Ascending aorta (tissue), 2 donors: ENCODE results near the gene VOPP1. TPM values are rescaled to one million over a fixed set of nuclear protein-coding genes. Genes with fewer than 3 reads are reported as not detected.
"Not testable (repeated sequence)": the region's sequence is repeated elsewhere in the genome, so short reads cannot be mapped to it uniquely, and the experiment has no call there.

Source experiments
- DNase-seq, 2 donors: peaks; one replicate each; pipeline ENCODE4 v3.0.0-alpha.2; 2019; ENCODE audit warnings: low spot score in 2 of 2
- H3K27ac ChIP-seq, 2 donors: fragments of 200-600 bp; sonication (generic); one replicate each; pipeline ENCODE4 v1.5.1; 2016 to 2017; ENCODE audit warnings: mild to moderate bottlenecking in 1 of 2
- H3K27me3 ChIP-seq: fragments of 200-600 bp; sonication (generic); one replicate; pipeline ENCODE4 v1.5.1; 2017
- H3K36me3 ChIP-seq, 2 donors: fragments of 200-600 bp; sonication (generic); one replicate each; pipeline ENCODE4 v1.5.1; 2016
- H3K4me1 ChIP-seq, 2 donors: fragments of 200-600 bp; sonication (generic); one replicate each; pipeline ENCODE4 v1.5.1; 2016 to 2017; ENCODE audit warnings: mild to moderate bottlenecking in 1 of 2
- H3K4me3 ChIP-seq, 2 donors: fragments of 200-600 bp; sonication (generic); one replicate each; pipeline ENCODE4 v1.5.1; 2016 to 2017; ENCODE audit warnings: mild to moderate bottlenecking in 1 of 2
- H3K9me3 ChIP-seq, 2 donors: fragments of 200-600 bp; sonication (generic); one replicate each; pipeline ENCODE4 v1.5.1; 2016
- intact Hi-C: fragments of 100-400 bp; cut with DNase I; formaldehyde crosslinking; loops from one replicate; pipeline ENCODE4 v1.15.1; 2023
- total RNA-seq: library from RNA; depleted of rRNA; stranded (reverse); fragments of >200 nt; gene quantifications from one replicate; pipeline ENCODE4 v1.1.0, GENCODE V29; 2016
- TF ChIP-seq, protein P1 (sequence below), 3 experiments: fragments of 200-600 bp in 2 of 3; fragments of 450-650 bp in 1 of 3; sonication (generic) in 2 of 3; IDR thresholded peaks; one replicate each; pipeline ENCODE4 v1.5.1; 2016 to 2019; ENCODE audit warnings: antibody characterized with exemption in 3 of 3, mild to moderate bottlenecking in 1 of 3, moderate library complexity in 1 of 3

Gene VOPP1, protein sequence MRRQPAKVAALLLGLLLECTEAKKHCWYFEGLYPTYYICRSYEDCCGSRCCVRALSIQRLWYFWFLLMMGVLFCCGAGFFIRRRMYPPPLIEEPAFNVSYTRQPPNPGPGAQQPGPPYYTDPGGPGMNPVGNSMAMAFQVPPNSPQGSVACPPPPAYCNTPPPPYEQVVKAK
- total RNA-seq, result 78.8 TPM

DNA sequence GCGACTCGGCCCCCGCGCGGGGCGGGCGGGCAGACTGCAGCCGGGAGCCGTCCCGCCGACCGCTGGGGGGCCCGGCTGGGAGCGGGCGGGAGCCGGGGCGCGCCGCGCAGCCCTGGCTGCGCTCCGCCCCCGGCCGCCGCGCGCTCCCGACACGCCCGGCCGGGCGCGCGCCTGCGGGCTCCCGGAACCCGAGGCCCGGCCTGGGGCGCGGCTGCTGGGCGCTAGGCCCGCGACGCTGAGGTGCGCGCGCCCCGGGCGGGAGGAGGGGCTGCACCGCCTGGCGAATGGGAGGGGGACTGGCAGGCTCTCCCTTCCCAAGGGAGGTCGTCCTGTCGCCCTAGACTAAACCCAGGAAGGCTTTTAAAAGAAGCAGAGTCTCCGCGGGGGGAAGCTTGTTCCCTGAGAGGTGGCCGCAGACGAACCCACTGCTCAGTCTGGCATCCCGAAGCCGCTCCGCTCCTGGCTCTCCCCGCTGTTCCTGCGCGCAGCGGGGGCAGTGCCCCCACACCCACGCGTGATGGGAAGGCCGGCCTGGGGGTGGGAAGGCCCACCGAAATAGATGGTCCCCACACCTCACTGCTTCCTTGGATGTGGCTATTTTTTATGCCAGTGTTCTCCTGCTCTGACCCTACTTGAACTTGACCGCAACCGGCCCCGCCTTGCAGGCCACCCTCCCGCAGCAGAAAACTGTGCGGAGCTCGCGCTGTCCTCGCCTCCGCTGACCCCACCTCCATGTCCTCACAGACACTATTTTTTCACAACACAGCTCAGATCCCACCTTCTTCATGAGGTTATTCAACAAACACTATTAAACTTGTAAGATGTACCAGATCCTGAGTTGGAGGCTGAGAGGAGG, at the start of gene VOPP1:
TSS of gene VOPP1 (minus strand) at position 125 of the 856 bp plus-strand sequence. CDS start 178 bp downstream, outside the sequence.
- TF ChIP-seq, protein P1, sequence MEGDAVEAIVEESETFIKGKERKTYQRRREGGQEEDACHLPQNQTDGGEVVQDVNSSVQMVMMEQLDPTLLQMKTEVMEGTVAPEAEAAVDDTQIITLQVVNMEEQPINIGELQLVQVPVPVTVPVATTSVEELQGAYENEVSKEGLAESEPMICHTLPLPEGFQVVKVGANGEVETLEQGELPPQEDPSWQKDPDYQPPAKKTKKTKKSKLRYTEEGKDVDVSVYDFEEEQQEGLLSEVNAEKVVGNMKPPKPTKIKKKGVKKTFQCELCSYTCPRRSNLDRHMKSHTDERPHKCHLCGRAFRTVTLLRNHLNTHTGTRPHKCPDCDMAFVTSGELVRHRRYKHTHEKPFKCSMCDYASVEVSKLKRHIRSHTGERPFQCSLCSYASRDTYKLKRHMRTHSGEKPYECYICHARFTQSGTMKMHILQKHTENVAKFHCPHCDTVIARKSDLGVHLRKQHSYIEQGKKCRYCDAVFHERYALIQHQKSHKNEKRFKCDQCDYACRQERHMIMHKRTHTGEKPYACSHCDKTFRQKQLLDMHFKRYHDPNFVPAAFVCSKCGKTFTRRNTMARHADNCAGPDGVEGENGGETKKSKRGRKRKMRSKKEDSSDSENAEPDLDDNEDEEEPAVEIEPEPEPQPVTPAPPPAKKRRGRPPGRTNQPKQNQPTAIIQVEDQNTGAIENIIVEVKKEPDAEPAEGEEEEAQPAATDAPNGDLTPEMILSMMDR (IDR thresholded peaks at IDR 0.05), result peak in 1 of 3 experiments; percentile 38
- H3K27me3 ChIP-seq, result no peaks in the 10 kb centered on the region
- peak within 1 kb of the TSS; percentile 91 to 93 for H3K27ac ChIP-seq
- H3K4me1 ChIP-seq, result peaks cover 11 to 44% of the 10 kb centered on the region in 2 donors
- H3K4me3 ChIP-seq, result peak within 1 kb of the TSS; percentile 85 to 97
- H3K9me3 ChIP-seq, result no peaks in the 10 kb centered on the region
- peak; percentile 26 to 82 for DNase-seq
- H3K36me3 ChIP-seq, result no peaks in the 10 kb centered on the region
- intact Hi-C loops, result loop anchor here (1.0 to 10.0 kb wide), 10 partner anchors 20 to 818 kb away; partner anchors contain the start of genes CCT6A, LANCL2, NIPSNAP2 and PHKG1

DNA sequence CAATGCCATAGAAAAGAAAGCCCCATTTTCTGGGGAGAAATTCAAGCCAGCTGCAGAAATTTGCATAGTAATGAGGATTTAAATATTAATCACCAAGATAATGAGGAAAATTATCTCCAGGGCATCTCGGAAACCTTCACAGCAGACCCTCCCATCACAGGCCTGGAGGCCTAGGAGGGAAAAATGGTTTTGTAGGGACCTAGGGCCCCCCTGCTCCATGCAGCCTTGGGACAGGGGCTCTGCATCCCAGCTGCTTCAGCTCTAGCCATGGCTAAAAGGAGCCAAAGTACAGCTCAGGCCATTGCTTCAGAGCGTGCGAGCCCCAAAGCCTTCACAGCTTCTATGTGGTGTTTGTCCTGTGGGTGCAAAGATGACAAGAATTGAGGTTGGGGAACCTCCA, 46.6 kb upstream of the VOPP1 start:
- intact Hi-C loops, result no loop called here

DNA sequence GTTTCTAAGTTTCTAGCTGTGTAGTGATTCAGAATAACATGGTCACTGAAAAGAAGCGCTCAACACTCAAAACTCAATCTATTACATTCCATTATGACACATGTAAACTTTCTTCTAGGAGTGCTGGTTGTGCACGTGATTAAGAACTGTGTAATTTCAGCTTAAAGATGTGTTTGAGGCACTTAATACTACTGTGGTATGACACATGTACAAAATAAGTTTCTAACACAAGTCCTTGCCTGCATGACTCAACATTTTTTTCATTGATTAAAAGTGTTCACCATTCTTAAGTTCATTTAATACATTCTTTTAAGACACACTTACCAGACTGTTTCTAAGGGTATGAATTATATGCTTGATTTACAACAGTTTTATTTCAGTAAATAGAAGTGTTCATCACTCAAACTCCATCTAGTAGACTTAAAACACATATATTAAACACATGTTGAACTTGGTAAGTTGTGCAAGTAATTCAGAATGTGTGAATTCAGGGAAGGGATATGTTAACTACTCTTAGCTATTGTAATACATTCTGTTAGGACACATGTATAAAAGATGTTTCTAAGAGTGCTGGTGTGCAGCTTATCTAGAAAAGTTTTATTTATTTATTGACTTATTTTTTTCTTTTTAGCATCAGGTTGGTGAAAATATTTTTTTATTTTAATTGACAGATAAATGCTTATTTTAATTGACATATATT, 42.2 kb upstream of the VOPP1 start:
- H3K36me3 ChIP-seq, H3K4me3 ChIP-seq, H3K9me3 ChIP-seq, H3K4me1 ChIP-seq, intact Hi-C loops, H3K27ac ChIP-seq, DNase-seq, H3K27me3 ChIP-seq: not testable (repeated sequence)

More for the DNA sequence above, 46.6 kb upstream of the VOPP1 start:
- H3K27ac ChIP-seq, result no peak overlapping the region
- DNase-seq, result no peak
- no peaks in the 10 kb centered on the region for H3K4me1 ChIP-seq
- TF ChIP-seq, protein P1 (IDR thresholded peaks at IDR 0.05), result no peak
- H3K4me3 ChIP-seq, result no peak overlapping the region
- no peaks in the 10 kb centered on the region for H3K27me3 ChIP-seq
- no peaks in the 10 kb centered on the region for H3K9me3 ChIP-seq
- H3K36me3 ChIP-seq, result no peaks in the 10 kb centered on the region

DNA sequence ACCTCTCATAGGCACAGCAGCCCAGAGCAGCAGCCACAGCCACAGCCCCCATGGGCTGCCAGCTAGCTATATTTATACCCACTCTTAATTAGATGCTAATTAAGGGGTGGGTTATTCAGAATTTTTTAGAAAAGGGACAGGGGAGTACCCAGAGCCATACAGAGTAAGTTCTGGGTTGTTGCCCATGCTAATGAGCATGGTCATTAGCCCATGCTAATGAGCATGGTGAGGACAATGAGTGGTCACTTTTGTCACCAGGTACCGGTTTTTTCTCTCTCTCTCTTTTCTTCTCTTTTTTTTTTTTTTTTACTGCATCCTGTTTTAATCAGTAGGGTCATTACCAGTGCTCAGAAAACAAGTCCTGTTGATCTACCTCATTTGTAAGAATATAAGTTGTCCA, 37.4 kb upstream of the VOPP1 start:
- H3K9me3 ChIP-seq, H3K36me3 ChIP-seq, H3K4me3 ChIP-seq, H3K27me3 ChIP-seq, H3K27ac ChIP-seq, DNase-seq, intact Hi-C loops, H3K4me1 ChIP-seq: not testable (repeated sequence)

DNA sequence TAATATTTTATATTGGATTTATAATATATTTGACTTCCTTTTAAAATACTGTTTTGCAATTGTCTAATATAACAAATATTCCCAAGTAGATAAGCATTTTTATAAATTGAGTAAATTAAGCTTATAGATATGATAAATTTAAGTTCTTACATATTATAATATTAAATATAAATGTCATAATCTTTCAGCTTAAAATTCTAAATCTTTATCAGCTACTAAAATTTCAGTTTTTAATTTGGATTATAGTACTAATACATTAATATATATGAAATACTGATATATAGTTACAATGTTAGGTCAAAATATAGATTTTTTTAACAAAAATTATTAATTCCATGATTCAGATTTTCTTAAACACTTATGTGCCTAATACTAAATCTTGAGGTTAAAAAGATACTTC, 33.4 kb upstream of the VOPP1 start:
- H3K27ac ChIP-seq, H3K9me3 ChIP-seq, H3K36me3 ChIP-seq, DNase-seq, H3K27me3 ChIP-seq, H3K4me3 ChIP-seq, H3K4me1 ChIP-seq, intact Hi-C loops: not testable (repeated sequence)

DNA sequence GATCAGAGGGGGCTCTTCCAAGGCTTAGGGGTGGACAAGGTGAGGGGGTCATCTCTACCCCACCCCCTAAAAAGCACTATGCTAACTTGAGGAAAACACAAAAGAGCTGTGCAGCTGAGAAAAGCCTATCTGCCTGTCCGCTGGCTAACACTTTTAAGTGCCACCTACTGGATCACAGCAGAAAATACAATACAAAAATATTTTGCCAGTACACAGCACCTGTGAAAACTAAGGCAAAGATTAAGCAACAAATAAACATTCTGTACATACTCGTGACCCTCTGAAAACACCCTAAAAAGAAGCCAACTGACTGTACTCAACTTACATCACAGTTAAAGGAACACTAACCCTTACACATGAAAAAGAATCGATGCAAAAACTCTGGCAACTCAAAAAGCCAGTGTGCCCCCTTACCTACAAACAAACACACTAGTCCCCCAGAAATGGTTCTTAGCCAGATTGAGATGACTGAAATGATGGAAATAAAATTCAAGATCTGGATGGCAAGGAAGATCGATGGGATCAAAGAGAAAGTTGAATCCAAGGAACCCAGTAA, 25.7 kb upstream of the VOPP1 start:
- intact Hi-C loops, result loop anchor here (5.0 kb wide), 2 partner anchors 76 to 316 kb away; no protein-coding TSS in a partner anchor
- DNase-seq, result not testable (repeated sequence)

DNA sequence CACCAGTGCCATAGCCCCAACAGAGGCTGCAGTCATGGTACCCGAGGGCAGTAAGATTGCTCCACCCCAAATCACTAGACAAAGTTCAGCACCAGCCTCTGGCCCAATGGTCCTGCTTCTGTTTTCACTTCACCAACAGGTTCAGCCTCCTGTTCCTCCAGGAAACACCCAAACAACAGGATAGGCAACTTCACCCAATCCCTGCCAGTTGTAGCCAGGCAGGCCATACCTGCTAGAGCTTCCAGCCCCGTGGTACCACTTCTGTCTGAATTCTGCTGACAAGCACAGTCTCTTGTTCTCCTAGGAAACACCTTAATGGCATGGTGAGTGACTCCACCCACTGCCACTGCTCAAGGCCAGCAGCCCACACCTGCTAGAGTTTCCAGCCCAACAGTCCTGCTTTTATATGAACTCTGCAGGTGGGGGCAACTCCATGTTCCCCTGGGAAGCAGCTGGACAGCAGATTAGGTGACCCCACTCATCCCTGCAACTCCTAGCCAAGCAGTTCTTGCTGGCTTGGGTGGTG, 25.0 kb upstream of the VOPP1 start:
- intact Hi-C loops, result loop anchor here (5.0 kb wide), 2 partner anchors 75 to 315 kb away; no protein-coding TSS in a partner anchor

More for the DNA sequence above, 25.7 kb upstream of the VOPP1 start:
- TF ChIP-seq, protein P1 (IDR thresholded peaks at IDR 0.05), result peak; percentile 12 to 52 (median 33)
- H3K4me3 ChIP-seq, H3K4me1 ChIP-seq, H3K27me3 ChIP-seq, H3K36me3 ChIP-seq, H3K9me3 ChIP-seq, H3K27ac ChIP-seq: not testable (repeated sequence)

More for the DNA sequence above, 25.0 kb upstream of the VOPP1 start:
- not testable (repeated sequence) for H3K36me3 ChIP-seq, DNase-seq, H3K9me3 ChIP-seq, H3K4me3 ChIP-seq, H3K27ac ChIP-seq, H3K4me1 ChIP-seq, H3K27me3 ChIP-seq
